ENCODE results near the gene DPM1.

GRCh38 chr20:50953821-50954220, 4.5 kb downstream of the DPM1 start:
- TF ChIP-seq CTCF (IDR thresholded peaks at IDR 0.05; ENCODE audit: low read depth, low read length), result no peak
- TF ChIP-seq MYC (IDR thresholded peaks at IDR 0.05; ENCODE audit: low read depth, low read length), result no peak
- no peak for TF ChIP-seq POLR2A (IDR thresholded peaks at IDR 0.05; ENCODE audit: extremely low read depth, insufficient read length)
